NCI-H1436 (cell line): Measurements from ENCODE around the gene GFM2.
"Not testable (repeated sequence)": the region's sequence is repeated elsewhere in the genome, so short reads cannot be mapped to it uniquely, and the experiment has no call there.

Experiments
- DNase-seq: peaks from one replicate; lab custom pipeline; 2025; lab: John Stamatoyannopoulos, UW

Gene GFM2

GRCh38 chr5:74717596-74717995 lies 49.3 kb downstream of the GFM2 start:
- no peak for DNase-seq

DNA sequence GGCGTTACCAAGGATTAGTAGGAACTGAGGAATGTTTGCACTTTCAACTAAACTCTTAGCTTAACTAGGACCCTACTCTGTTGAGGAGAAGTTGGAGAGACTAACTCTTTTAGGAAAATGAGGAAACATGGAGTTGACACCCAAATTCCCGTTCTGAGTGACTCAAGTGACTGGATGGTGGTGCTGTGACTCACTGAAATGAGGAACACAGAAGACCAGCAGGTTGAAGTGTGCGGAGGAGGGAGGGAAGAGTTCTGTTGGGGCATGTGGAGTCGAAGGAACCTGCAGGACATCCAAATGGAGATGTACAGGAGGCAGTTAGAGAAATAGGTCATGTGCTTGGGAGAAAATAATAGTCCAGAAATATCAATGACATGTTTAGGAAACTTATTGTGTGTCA lies 73.7 kb downstream of the GFM2 start:
- DNase-seq = no peak

GRCh38 chr5:74686962-74687751 lies 79.8 kb downstream of the GFM2 start:
- DNase-seq = no peak

GRCh38 chr5:74685979-74686631 lies 80.8 kb downstream of the GFM2 start:
- DNase-seq = no peak

- DNase-seq = peak; percentile 76
Measured at GRCh38 chr5:74684900-74685851, 81.7 kb downstream of the GFM2 start, which contains the start of gene HEXB. Gene HEXB (plus strand): TSS chr5:74685233. CDS start chr5:74685261, 28 bp downstream.

GRCh38 chr5:74679966-74680365 lies 87.0 kb downstream of the GFM2 start:
- DNase-seq = no peak

DNA sequence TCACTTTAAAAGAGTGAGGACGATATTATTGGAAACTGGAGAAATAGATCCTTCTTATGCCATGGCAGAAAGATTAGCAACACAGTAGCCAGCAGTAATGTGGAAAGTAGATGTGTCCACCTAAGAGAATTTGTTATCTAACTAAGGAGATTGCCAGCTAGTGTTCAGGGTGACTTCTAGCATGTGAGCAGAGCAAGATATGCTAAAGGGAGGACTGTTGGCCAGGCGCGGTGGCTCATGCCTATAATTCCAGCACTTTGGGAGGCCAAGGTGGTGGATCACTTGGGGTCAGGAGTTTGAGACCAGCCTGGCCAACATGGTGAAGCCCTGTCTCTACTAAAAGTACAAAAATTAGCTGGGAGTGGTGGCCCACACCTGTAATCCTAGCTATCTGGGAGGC lies 87.6 kb downstream of the GFM2 start:
- DNase-seq = not testable (repeated sequence)

- DNase-seq = not testable (repeated sequence)
Measured at GRCh38 chr5:74678123-74678522, 88.8 kb downstream of the GFM2 start.

DNA sequence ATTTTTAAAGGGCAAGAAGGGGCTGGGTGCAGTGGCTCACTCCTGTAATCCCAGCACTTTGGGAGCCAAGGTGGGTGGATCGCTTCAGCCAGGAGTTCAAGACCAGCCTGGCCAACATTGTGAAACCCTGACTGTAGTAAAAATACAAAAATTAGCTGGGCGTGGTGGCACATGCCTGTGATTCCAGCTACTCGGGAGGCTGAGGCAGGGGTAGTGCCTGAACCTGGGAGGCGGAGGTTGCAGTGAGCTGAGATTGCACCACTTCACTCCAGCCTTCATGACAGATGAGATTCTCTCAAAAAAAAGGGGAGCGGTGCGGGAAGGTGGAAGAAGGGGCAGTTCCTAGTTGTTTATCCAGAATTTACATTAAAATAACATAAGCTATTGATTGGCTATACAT lies 90.5 kb downstream of the GFM2 start:
- not testable (repeated sequence) for DNase-seq

GRCh38 chr5:74673011-74673790 lies 93.7 kb downstream of the GFM2 start:
- peak; percentile 37 for DNase-seq

GRCh38 chr5:74672215-74672877 lies 94.6 kb downstream of the GFM2 start:
- no peak for DNase-seq
